ENCODE results near the gene KRT80. TPM values are rescaled to one million over a fixed set of nuclear protein-coding genes. Genes with fewer than 3 reads are reported as not detected.

KRT80 gene
- total and polyA plus RNA-seq, 2 donors (not counting 3 experiments of a cell fraction or from before 2014, with no cell fraction given) = 13.6 to 23.7 TPM

GRCh38 chr12:52204931-52205505, 13.2 kb upstream of the KRT80 start:
- H3K4me3 ChIP-seq (replicated peaks in 1 of 3; ENCODE audit: insufficient read depth in 1 of 3, low read depth in 1 of 3, low read length in 3 of 3) = no peak overlapping the region
- dilution Hi-C loops (cut with MboI; ENCODE audit: extremely low pct_ligation_motif_present, low sequenced_read_pairs) = no loop called here
- H2AFZ ChIP-seq (ENCODE audit: low read depth, low read length) = no peak overlapping the region
- no peak overlapping the region for H3K27ac ChIP-seq (ENCODE audit: insufficient read depth, low read depth, low read length)
- no peaks in the 10 kb centered on the region for H3K27me3 ChIP-seq (ENCODE audit: control insufficient read depth in 2 of 2, insufficient read depth in 2 of 2, low read length in 2 of 2)
- no peaks in the 10 kb centered on the region for H3K9me1 ChIP-seq (replicated peaks; ENCODE audit: control insufficient read depth, extremely low read depth, insufficient read depth, low read length)
- DNase-seq (ENCODE audit: low read depth, low spot score) = no peak
- H3K79me2 ChIP-seq (ENCODE audit: control insufficient read depth, insufficient read depth, low read length) = no peaks in the 10 kb centered on the region
- H4K20me1 ChIP-seq (replicated peaks; ENCODE audit: control insufficient read depth, extremely low read depth, insufficient read depth, low read length) = no peaks in the 10 kb centered on the region
- no peak overlapping the region for H3K9ac ChIP-seq (replicated peaks; ENCODE audit: extremely low read depth, insufficient read depth, low read length)
- intact Hi-C loops (cut with micrococcal nuclease) = no loop called here
- no peaks in the 10 kb centered on the region for H3K9me3 ChIP-seq (replicated peaks; ENCODE audit: control insufficient read depth, insufficient read depth, low read length)
- no peaks in the 10 kb centered on the region for H3K36me3 ChIP-seq (ENCODE audit: control insufficient read depth in 2 of 2, extremely low read depth in 1 of 2, insufficient read depth in 2 of 2, low read length in 2 of 2)
- no peak for FAIRE-seq
- H3K4me2 ChIP-seq (ENCODE audit: insufficient read depth, low read length) = no peak overlapping the region
- ChIA-PET POLR2A (no interaction called here), CTCF (interaction anchor here (0.8 to 1.3 kb wide), 3 partner anchors 11 to 36 kb away, joined by 3 read pairs; no protein-coding TSS in a partner anchor)
- peaks cover 11% of the 10 kb centered on the region for H3K4me1 ChIP-seq (ENCODE audit: control insufficient read depth, extremely low read depth, insufficient read depth, low read length)
- TF ChIP-seq FOS (IDR thresholded peaks at IDR 0.05; ENCODE audit: borderline replicate concordance, insufficient read depth, low read length) = no peak
- BruUV-seq (replicated peaks) = no TSS peak

- no peak for FAIRE-seq
- no peaks in the 10 kb centered on the region for H3K79me2 ChIP-seq (ENCODE audit: control insufficient read depth, insufficient read depth, low read length)
- H2AFZ ChIP-seq (ENCODE audit: low read depth, low read length) = no peak overlapping the region
- H3K27ac ChIP-seq (ENCODE audit: insufficient read depth, low read depth, low read length) = no peak overlapping the region
- H3K9ac ChIP-seq (replicated peaks; ENCODE audit: extremely low read depth, insufficient read depth, low read length) = no peak overlapping the region
- no peak for DNase-seq (ENCODE audit: low read depth, low spot score)
- H3K9me3 ChIP-seq (replicated peaks; ENCODE audit: control insufficient read depth, insufficient read depth, low read length) = no peaks in the 10 kb centered on the region
- BruUV-seq (replicated peaks) = no TSS peak
- no peak overlapping the region for H3K4me3 ChIP-seq (replicated peaks in 1 of 3; ENCODE audit: insufficient read depth in 1 of 3, low read depth in 1 of 3, low read length in 3 of 3)
- intact Hi-C loops (cut with micrococcal nuclease) (no loop called here), dilution Hi-C loops (cut with MboI; ENCODE audit: extremely low pct_ligation_motif_present, low sequenced_read_pairs) (no loop called here)
- H3K27me3 ChIP-seq (ENCODE audit: control insufficient read depth in 2 of 2, insufficient read depth in 2 of 2, low read length in 2 of 2) = no peaks in the 10 kb centered on the region
- H3K4me2 ChIP-seq (ENCODE audit: insufficient read depth, low read length) = no peak overlapping the region
- no peaks in the 10 kb centered on the region for H3K36me3 ChIP-seq (ENCODE audit: control insufficient read depth in 2 of 2, extremely low read depth in 1 of 2, insufficient read depth in 2 of 2, low read length in 2 of 2)
- no peaks in the 10 kb centered on the region for H3K9me1 ChIP-seq (replicated peaks; ENCODE audit: control insufficient read depth, extremely low read depth, insufficient read depth, low read length)
- CTCF ChIA-PET = interaction anchor here (1.3 kb wide), 2 partner anchors 14 to 35 kb away, joined by 3 read pairs; no protein-coding TSS in a partner anchor
- TF ChIP-seq MAX (IDR thresholded peaks at IDR 0.05; ENCODE audit: insufficient read depth, insufficient read length) (no peak), MYC (IDR thresholded peaks at IDR 0.05; ENCODE audit: low read depth, low read length) (no peak), EZH2 (IDR thresholded peaks at IDR 0.05; ENCODE audit: borderline replicate concordance, low read depth, low read length, severe bottlenecking) (no peak)
- peaks cover 11% of the 10 kb centered on the region for H3K4me1 ChIP-seq (ENCODE audit: control insufficient read depth, extremely low read depth, insufficient read depth, low read length)
- POLR2A ChIA-PET = no interaction called here
- no peaks in the 10 kb centered on the region for H4K20me1 ChIP-seq (replicated peaks; ENCODE audit: control insufficient read depth, extremely low read depth, insufficient read depth, low read length)
Measured at GRCh38 chr12:52204095-52204930, 12.5 kb upstream of the KRT80 start.

Data from endothelial cell of umbilical vein (primary cell).